Fibroblast of pulmonary artery (primary cell): ENCODE data around the gene ZNF683.

Experiments
- DNase-seq: peaks from one replicate; pipeline ENCODE4 v3.0.0-alpha.2; 2010; ENCODE audit warnings: low read depth
- H3K4me3 ChIP-seq: replicated peaks from 2 replicates; pipeline ENCODE4 v1.5.1; 2011; ENCODE audit warnings: low read depth, mild to moderate bottlenecking, control low read depth, low read length, moderate library complexity
- CTCF ChIP-seq: IDR thresholded peaks from 2 replicates; pipeline ENCODE4 v1.5.1; 2011; ENCODE audit warnings: mild to moderate bottlenecking, control low read depth, low read length, inconsistent platforms; ENCODE audit errors: missing control alignments

The ZNF683 gene

GRCh38 chr1:26358411-26359384 lies 13.9 kb downstream of the ZNF683 start:
- no peak overlapping the region for H3K4me3 ChIP-seq
- no peak for DNase-seq
- TF ChIP-seq CTCF: no peak

- TF ChIP-seq CTCF: no peak
Measured at GRCh38 chr1:26357121-26357602, 15.4 kb downstream of the ZNF683 start.

GRCh38 chr1:26356106-26356505 lies 16.4 kb downstream of the ZNF683 start:
- no peak for DNase-seq
- TF ChIP-seq CTCF: no peak
- no peak overlapping the region for H3K4me3 ChIP-seq

More at GRCh38 chr1:26357121-26357602, 15.4 kb downstream of the ZNF683 start:
- no peak for DNase-seq
- no peak overlapping the region for H3K4me3 ChIP-seq

- no peak overlapping the region for H3K4me3 ChIP-seq
- DNase-seq: no peak
- TF ChIP-seq CTCF: no peak
Measured at GRCh38 chr1:26354972-26355371, 17.6 kb downstream of the ZNF683 start.

GRCh38 chr1:26353976-26354820 lies 18.4 kb downstream of the ZNF683 start, which contains the start of gene CRYBG2:
TSS of gene CRYBG2 (minus strand) at chr1:26354130. CDS start at chr1:26346657, 7,473 bp downstream.
- no peak for DNase-seq
- H3K4me3 ChIP-seq: no peak within 1 kb of the TSS
- no peak for TF ChIP-seq CTCF

- no peak for DNase-seq
- no peak overlapping the region for H3K4me3 ChIP-seq
- no peak for TF ChIP-seq CTCF
Measured at GRCh38 chr1:26353210-26353859, 19.2 kb downstream of the ZNF683 start.
